GM21515 (cell line): ENCODE measurements around the gene TSPAN18.

Experiments
- ATAC-seq: cut with Tn5 transposase; IDR thresholded peaks from one replicate; pipeline ENCODE4 v1.9.1; 2021; ENCODE audit not compliant: unreplicated experiment

The TSPAN18 gene

GRCh38 chr11:44936525-44936924 lies 209.8 kb downstream of the TSPAN18 start:
- peak; percentile 59 for ATAC-seq

GRCh38 chr11:44936951-44937543 lies 210.3 kb downstream of the TSPAN18 start:
- ATAC-seq = no peak

- ATAC-seq = no peak
Observed at GRCh38 chr11:44938066-44938691, 211.4 kb downstream of the TSPAN18 start.

GRCh38 chr11:44939673-44940395 lies 213.1 kb downstream of the TSPAN18 start:
- ATAC-seq = no peak

DNA sequence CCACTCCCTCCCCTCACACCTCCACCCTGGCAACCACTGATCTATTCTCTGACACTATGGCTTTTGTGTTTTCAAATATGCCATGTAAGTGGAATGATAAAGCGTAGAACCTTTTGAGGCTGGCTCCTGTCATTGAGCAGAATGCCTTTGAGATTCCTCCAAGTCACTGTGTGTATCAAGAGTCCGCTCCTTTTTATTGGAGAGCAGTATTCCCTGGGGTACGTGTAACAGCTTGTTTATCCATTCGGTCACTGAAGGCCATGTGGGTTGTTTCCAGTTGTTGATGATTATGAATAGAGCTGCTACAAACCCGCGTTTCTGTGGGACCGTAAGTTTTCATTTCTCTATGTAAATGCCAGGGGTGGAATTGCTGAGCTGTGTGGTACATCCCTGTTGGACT lies 213.6 kb downstream of the TSPAN18 start:
- no peak for ATAC-seq

GRCh38 chr11:44940835-44941234 lies 214.1 kb downstream of the TSPAN18 start:
- ATAC-seq = no peak

- no peak for ATAC-seq
Observed at GRCh38 chr11:44941259-44942021, 214.7 kb downstream of the TSPAN18 start.

- ATAC-seq = no peak
Observed at GRCh38 chr11:44942029-44942955, 215.5 kb downstream of the TSPAN18 start.

- no peak for ATAC-seq
Observed at GRCh38 chr11:44943118-44943517, 216.4 kb downstream of the TSPAN18 start.

GRCh38 chr11:44943696-44944095 lies 216.9 kb downstream of the TSPAN18 start:
- no peak for ATAC-seq

- no peak for ATAC-seq
Observed at GRCh38 chr11:44944181-44944852, 217.6 kb downstream of the TSPAN18 start.

DNA sequence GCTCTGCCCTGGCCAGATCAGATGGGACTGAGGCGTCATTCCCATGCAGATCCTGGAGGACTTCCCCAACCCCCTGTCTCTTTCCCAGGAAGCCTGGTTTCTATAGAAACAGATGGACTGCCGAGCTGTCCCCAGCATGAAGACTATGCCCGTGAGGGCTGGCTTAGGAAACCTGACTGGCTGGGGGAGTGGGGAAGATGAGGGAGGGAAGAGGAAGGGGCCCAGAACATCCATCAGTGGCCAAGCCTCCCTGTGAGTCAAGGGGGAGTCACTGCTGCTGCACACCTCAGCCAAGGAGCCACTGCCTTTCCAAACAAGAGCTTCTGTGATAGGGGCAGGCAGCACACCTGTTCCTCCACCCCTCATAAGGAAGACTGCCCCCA lies 218.1 kb downstream of the TSPAN18 start:
- ATAC-seq = no peak

DNA sequence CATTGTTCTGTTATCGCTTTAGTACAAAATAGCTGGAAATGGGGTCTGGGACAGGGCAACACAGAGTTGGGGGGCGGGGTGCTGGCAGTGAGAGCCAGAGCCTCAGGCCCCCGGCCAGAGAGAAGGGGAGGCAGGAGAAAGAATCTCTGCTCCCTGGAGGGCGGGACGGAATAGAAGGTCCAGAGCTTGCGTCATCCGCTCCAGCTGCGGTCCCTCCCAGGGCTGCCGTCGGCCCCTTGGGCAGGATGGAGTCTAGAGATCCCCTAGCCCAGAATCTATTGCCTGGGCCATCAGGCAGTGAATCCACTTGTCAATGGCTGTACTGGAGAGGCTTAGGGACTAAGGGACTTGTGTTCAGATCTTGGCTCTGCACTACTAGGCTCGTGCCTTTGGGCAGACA lies 218.9 kb downstream of the TSPAN18 start:
- ATAC-seq = no peak

GRCh38 chr11:44946263-44946662 lies 219.5 kb downstream of the TSPAN18 start:
- ATAC-seq = no peak

DNA sequence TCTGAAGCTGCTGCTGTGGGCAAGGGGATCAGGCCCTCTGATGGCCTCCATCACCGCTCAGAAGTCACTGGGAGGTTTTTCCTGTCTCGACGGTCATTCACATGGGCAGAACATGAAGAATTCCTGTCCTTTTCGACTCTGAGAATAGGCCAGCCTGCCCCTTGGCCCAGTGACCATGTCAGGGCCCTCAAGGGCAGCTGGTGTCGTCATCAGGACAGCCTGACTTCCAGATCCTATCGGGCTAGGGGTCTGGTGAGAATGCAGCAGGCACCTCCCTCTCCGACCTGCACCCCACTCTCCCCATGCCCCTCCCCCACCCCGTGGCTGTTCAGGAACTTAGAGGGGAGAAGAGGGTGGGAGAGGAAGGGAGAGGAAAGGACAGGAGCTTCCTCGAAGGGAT lies 220.4 kb downstream of the TSPAN18 start:
- no peak for ATAC-seq

DNA sequence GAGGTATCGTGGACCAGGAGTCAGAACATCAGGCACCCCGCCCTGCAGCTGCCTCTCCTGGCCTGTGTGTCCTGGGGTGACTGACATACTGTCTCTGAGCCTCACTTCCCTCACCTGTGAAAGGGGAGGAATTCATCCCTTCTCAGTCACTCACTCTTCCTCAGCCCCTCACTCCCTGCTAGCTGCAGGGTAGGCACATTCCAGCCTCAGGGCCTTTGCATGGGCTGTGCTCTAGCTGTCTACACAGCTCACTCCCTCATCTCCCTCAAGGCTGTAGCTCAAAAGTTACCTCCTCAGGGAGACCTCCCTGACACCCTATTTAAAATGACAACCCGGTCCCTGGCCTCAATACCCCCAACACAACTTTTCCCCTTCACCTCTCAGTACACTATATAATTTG lies 221.4 kb downstream of the TSPAN18 start:
- ATAC-seq = no peak

- ATAC-seq = no peak
Observed at GRCh38 chr11:44949160-44950030, 222.6 kb downstream of the TSPAN18 start.

GRCh38 chr11:44950031-44950624 lies 223.4 kb downstream of the TSPAN18 start:
- no peak for ATAC-seq
